ENCODE results near the gene ROPN1L. TPM values are rescaled to one million over a fixed set of nuclear protein-coding genes. Genes with fewer than 3 reads are reported as not detected.
A peak's percentile ranks its signal among the peaks of the same experiment; 100 is the strongest.

Gene ROPN1L
- total and polyA plus RNA-seq, 12 donors, result 0.15 to 3.9 (median 0.42) TPM; not detected in 3

- WGBS, 4 donors, result 74 to 85% (median 79%) methylated on average over 19 of the region's 19 CpGs
- H3K27ac ChIP-seq, result no peak overlapping the region
- TF ChIP-seq POLR2A (IDR thresholded peaks at IDR 0.05) (no peak), CTCF (IDR thresholded peaks at IDR 0.05) (no peak)
- H3K4me3 ChIP-seq, result no peak overlapping the region
- no peaks in the 10 kb centered on the region for H3K9me3 ChIP-seq (replicated peaks in 1 of 3)
- H3K27me3 ChIP-seq, result no peaks in the 10 kb centered on the region
- H3K36me3 ChIP-seq (replicated peaks in 1 of 2), result no peaks in the 10 kb centered on the region
- peak in 1 of 7 donors; percentile 5 for DNase-seq
- H3K4me1 ChIP-seq (replicated peaks in 1 of 2), result no peaks in the 10 kb centered on the region
- intact Hi-C loops (cut with DNase I), result no loop called here
These were observed 13.1 kb downstream of the ROPN1L start for GRCh38 chr5:10454591-10455276.

GRCh38 chr5:10455277-10455670 lies 13.6 kb downstream of the ROPN1L start:
- intact Hi-C loops (cut with DNase I), result no loop called here
- H3K4me1 ChIP-seq (replicated peaks in 1 of 2), result no peaks in the 10 kb centered on the region

GRCh38 chr5:10456583-10457420 lies 15.1 kb downstream of the ROPN1L start:
- H3K36me3 ChIP-seq (replicated peaks in 1 of 2), result no peaks in the 10 kb centered on the region
- H3K27ac ChIP-seq, result peak overlapping the region in 1 of 5 donors; percentile 31
- H3K27me3 ChIP-seq, result no peaks in the 10 kb centered on the region
- DNase-seq, result peak in 1 of 7 donors; percentile 49
- H3K4me3 ChIP-seq, result no peak overlapping the region
- WGBS, 4 donors, result 63 to 71% (median 65%) methylated on average over 17 to 26 of the region's 26 CpGs
- intact Hi-C loops (cut with DNase I), result no loop called here
- no peaks in the 10 kb centered on the region for H3K9me3 ChIP-seq (replicated peaks in 1 of 3)
- no peak for TF ChIP-seq POLR2A (IDR thresholded peaks at IDR 0.05)
- H3K4me1 ChIP-seq (replicated peaks in 1 of 2), result no peaks in the 10 kb centered on the region

More at GRCh38 chr5:10455277-10455670, 13.6 kb downstream of the ROPN1L start:
- no peak for TF ChIP-seq POLR2A (IDR thresholded peaks at IDR 0.05)
- no peak for TF ChIP-seq CTCF (IDR thresholded peaks at IDR 0.05)
- no peak overlapping the region for H3K4me3 ChIP-seq
- H3K27ac ChIP-seq, result no peak overlapping the region
- no peaks in the 10 kb centered on the region for H3K9me3 ChIP-seq (replicated peaks in 1 of 3)
- DNase-seq, result peak in 1 of 7 donors; percentile 24
- H3K27me3 ChIP-seq, result no peaks in the 10 kb centered on the region
- no peaks in the 10 kb centered on the region for H3K36me3 ChIP-seq (replicated peaks in 1 of 2)
- WGBS, 4 donors, result 77 to 93% (median 84%) methylated on average over 14 of the region's 14 CpGs

- Histone ChIP-seq H3K4me1 (replicated peaks in 1 of 2) (no peaks in the 10 kb centered on the region), H3K36me3 (replicated peaks in 1 of 2) (no peaks in the 10 kb centered on the region), H3K27ac (peak overlapping the region in 1 of 5 donors; percentile 31), H3K27me3 (no peaks in the 10 kb centered on the region), H3K4me3 (no peak overlapping the region), H3K9me3 (replicated peaks in 1 of 3) (no peaks in the 10 kb centered on the region)
- TF ChIP-seq POLR2A (IDR thresholded peaks at IDR 0.05), result no peak
- TF ChIP-seq CTCF (IDR thresholded peaks at IDR 0.05), result no peak
- DNase-seq, result peak in 2 of 7 donors; percentile 35 to 56
- WGBS, 4 donors, result 69 to 82% (median 77%) methylated on average over 16 to 23 of the region's 23 CpGs
- intact Hi-C loops (cut with DNase I), result no loop called here
These were observed 16.2 kb downstream of the ROPN1L start for GRCh38 chr5:10457682-10458574.
